Measurements from ENCODE around the gene DLL4.
A peak's percentile ranks its signal among the peaks of the same experiment; 100 is the strongest.

The DLL4 gene

DNA sequence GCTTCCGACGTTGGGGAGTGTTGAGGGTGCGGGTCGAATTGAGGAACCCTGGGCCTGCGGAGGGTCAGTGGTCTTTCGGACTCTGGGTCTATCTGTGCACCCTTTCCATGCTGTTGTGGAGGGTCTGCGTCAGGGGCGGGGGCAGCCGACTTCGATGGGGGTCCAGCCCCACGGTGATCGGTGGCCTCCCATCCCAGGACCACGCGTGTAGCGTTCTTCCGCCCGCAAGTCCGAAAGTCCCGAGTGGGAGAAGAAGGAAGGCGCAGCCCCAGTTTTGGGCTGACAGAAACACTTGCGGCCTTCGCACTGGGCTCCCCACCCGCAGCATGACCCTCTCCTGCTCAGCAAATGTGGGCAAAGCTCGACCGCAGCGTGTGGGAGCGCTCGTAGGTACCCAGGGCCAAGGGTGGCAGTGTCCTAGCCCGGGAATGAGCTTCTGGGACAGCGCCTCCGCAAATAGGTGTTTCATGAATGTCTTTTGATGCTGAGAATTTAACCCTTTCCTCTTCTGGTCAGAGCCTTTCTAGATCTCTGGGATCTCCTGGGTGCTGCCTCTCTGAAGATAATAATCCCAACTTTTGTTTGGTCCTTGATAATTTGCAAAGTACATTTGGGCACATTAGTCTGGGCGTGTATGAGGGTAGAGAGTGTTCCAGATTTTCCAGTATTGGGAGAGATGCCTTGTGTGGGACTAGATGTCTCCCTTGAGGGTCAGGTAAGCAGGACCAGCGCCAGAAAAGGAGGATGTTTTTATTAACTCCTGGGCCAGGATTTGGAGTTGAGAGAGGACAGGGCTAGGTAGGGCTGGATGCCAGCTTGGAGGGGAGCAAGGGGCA, 2.3 kb upstream of the DLL4 start:
- TF ChIP-seq CTCF (IDR thresholded peaks at IDR 0.05; ENCODE audit: low read depth, low read length): no peak
- no peak for DNase-seq (ENCODE audit: low read depth in 2 of 2)
- no peak overlapping the region for H3K4me3 ChIP-seq (replicated peaks in 1 of 2; ENCODE audit: low read depth in 2 of 2, low read length in 2 of 2)

DNA sequence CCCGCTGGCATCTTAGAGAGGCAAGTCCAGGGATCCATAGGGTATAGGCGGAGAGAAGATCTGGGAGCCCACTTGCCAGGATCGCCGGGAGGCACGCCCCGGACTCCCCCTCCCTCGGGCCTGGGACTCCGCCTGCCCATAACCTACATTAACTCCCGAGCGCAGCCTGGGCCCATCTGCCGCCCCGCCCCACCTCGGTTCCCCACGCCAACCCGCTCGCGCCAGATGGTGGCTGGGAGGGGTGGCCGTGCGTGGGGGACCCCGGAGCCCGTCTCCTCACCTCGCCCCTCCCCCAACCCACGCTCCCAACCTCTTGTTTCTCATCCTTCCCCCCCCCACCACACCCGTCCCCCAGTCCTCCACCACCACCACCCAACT, 1.7 kb upstream of the DLL4 start:
- no peak for DNase-seq (ENCODE audit: low read depth in 2 of 2)
- TF ChIP-seq CTCF (IDR thresholded peaks at IDR 0.05; ENCODE audit: low read depth, low read length): no peak
- no peak overlapping the region for H3K4me3 ChIP-seq (replicated peaks in 1 of 2; ENCODE audit: low read depth in 2 of 2, low read length in 2 of 2)

DNA sequence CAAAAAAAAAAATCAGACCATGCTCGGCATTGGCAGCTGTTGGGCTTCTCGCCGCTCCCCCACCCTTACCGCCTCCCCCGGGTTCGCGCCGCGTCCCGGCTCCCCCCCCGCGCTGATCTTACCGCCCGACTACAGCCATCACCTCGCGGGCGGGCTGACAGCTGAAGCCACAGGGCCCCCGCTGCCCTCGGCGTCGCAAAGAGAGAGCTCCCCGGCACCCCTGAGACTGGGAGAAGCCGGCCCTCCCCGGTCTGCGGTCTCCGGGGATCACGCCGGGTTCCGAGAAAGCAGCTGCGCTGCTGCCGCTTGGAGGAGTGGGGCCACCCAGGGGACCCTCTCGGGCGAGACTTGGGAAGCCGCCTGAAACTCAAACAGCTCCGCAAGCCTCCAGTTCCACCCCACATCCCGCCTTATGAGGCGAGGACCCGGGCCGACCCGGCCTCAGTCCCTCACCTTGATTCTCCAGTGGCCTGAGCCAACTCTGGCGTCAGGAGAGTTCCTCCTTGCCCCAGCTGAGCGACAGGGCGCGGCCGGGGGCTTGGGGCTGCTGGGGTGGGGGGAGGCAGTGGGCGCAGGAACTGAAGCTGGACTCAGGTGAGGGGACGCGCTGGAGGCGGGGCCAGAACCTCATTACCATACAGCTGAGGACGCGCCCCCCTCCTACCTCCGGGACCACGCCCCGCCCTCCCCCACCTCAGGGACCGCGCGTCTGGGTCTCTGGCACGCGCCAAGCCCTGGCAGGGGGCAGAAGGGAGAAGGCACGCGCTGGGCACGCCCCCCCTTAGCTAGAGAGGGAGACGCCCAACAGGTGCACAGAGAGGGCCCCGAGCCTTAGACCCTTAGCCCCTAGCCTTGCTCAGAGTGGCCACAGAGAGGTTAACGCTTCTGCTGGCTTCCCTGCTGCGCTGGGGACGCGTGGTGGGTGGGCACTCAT, 1.0 kb upstream of the DLL4 start:
- peak overlapping the region; percentile 14 to 23 for H3K4me3 ChIP-seq (replicated peaks in 1 of 2; ENCODE audit: low read depth in 2 of 2, low read length in 2 of 2)
- no peak for TF ChIP-seq CTCF (IDR thresholded peaks at IDR 0.05; ENCODE audit: low read depth, low read length)
- no peak for DNase-seq (ENCODE audit: low read depth in 2 of 2)

- peak overlapping the region; percentile 39 to 43 for H3K4me3 ChIP-seq (replicated peaks in 1 of 2; ENCODE audit: low read depth in 2 of 2, low read length in 2 of 2)
- peak; percentile 60 to 65 for DNase-seq (ENCODE audit: low read depth in 2 of 2)
- peak; percentile 11 for TF ChIP-seq CTCF (IDR thresholded peaks at IDR 0.05; ENCODE audit: low read depth, low read length)
Observed at GRCh38 chr15:40929660-40930429, 705 bp downstream of the DLL4 start.

DNA sequence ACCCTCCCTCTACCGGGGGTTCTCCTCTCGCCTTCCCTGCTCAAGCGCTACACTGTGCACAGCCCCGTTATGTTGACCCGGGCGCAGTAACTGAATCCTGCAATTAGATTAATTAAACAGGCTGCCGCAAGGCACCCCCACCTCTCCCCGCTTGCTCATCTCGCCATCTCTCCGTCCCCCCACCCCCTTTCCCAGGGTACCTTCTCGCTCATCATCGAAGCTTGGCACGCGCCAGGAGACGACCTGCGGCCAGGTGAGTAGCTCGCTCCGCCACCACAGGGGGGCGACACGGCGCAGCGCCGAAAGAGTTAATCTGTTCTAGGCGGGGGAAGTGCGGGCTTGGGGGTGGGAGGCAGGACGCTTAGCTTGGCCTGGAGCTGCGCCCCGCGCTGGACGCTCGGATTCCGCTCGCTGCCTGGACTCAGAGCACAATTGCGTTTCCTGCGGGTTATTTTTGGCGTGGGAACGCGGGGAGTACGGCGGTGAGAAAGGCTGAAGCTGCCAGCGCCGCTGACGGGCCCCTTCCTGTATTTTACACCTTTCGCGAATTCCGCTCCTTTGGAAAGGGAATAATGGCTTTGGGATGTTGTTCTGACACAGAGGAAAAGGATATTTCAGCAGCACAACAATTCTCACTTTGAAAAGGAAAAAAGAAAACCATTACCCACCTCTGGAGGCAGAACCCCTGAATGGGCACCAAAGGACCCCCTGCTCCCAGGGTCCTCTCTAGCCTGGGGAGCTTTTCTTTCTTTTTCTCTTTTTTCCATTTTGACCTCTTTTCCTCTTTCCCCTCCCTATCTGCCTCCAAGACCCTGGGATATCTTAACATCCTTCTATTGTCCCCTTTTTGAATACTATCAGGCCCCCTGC, 1.5 kb downstream of the DLL4 start:
- peak; percentile 20 to 42 for DNase-seq (ENCODE audit: low read depth in 2 of 2)
- peak overlapping the region; percentile 21 to 43 for H3K4me3 ChIP-seq (replicated peaks in 1 of 2; ENCODE audit: low read depth in 2 of 2, low read length in 2 of 2)
- peak; percentile 41 for TF ChIP-seq CTCF (IDR thresholded peaks at IDR 0.05; ENCODE audit: low read depth, low read length)
